NCI-H1694 treated with DMSO at 0.1 percent for 48 hours (cell line): ENCODE data around the gene TMEM151A.
A peak's percentile ranks its signal among the peaks of the same experiment; 100 is the strongest.
"Not testable (repeated sequence)": the region's sequence is repeated elsewhere in the genome, so short reads cannot be mapped to it uniquely, and the experiment has no call there.

ENCODE experiments used
- DNase-seq: peaks from one replicate; lab custom pipeline; 2025; lab: John Stamatoyannopoulos, UW

Gene TMEM151A

GRCh38 chr11:66309475-66309874 lies 17.8 kb downstream of the TMEM151A start:
- no peak for DNase-seq

- no peak for DNase-seq
Observed at GRCh38 chr11:66310324-66310723, 18.6 kb downstream of the TMEM151A start.

- not testable (repeated sequence) for DNase-seq
Observed at GRCh38 chr11:66310803-66311440, 19.2 kb downstream of the TMEM151A start.

GRCh38 chr11:66311470-66311964 lies 19.8 kb downstream of the TMEM151A start:
- DNase-seq = no peak

- peak; percentile 90 for DNase-seq
Observed at GRCh38 chr11:66311965-66312548, 20.4 kb downstream of the TMEM151A start.

- DNase-seq = peak; percentile 93
Observed at GRCh38 chr11:66312549-66313320, 21.0 kb downstream of the TMEM151A start.

GRCh38 chr11:66313321-66314185 lies 21.9 kb downstream of the TMEM151A start:
- no peak for DNase-seq

GRCh38 chr11:66314186-66314501 lies 22.4 kb downstream of the TMEM151A start:
- DNase-seq = no peak

GRCh38 chr11:66314561-66315497 lies 23.1 kb downstream of the TMEM151A start:
- no peak for DNase-seq

- DNase-seq = no peak
Observed at GRCh38 chr11:66315498-66315885, 23.8 kb downstream of the TMEM151A start.

- no peak for DNase-seq
Observed at GRCh38 chr11:66315921-66316811, 24.5 kb downstream of the TMEM151A start.

- peak; percentile 64 for DNase-seq
Observed at GRCh38 chr11:66316849-66317251, 25.2 kb downstream of the TMEM151A start, which contains the start of gene CD248. Gene CD248, minus strand, starts transcription at chr11:66317044. Its CDS starts 17 bp downstream, at chr11:66317027.

GRCh38 chr11:66317322-66317722 lies 25.6 kb downstream of the TMEM151A start:
- peak; percentile 64 for DNase-seq

- peak; percentile 45 for DNase-seq
Observed at GRCh38 chr11:66317723-66318599, 26.3 kb downstream of the TMEM151A start.

GRCh38 chr11:66318600-66318970 lies 26.9 kb downstream of the TMEM151A start:
- DNase-seq = no peak

GRCh38 chr11:66320289-66320688 lies 28.6 kb downstream of the TMEM151A start:
- DNase-seq = not testable (repeated sequence)

- DNase-seq = not testable (repeated sequence)
Observed at GRCh38 chr11:66320748-66321147, 29.1 kb downstream of the TMEM151A start.

GRCh38 chr11:66321606-66322005 lies 29.9 kb downstream of the TMEM151A start:
- no peak for DNase-seq
